Pons (tissue), 1 donor: ENCODE results near the gene PROK2.

Source experiments
- DNase-seq: peaks from one replicate; pipeline ENCODE4 v3.0.0-alpha.2; 2016; ENCODE audit warnings: low spot score

Gene PROK2

GRCh38 chr3:71786551-71786950, 1.6 kb upstream of the PROK2 start:
- DNase-seq, result no peak

- DNase-seq, result no peak
Measured at GRCh38 chr3:71786217-71786549, 1.2 kb upstream of the PROK2 start.

GRCh38 chr3:71785532-71786216, 726 bp upstream of the PROK2 start:
- no peak for DNase-seq

GRCh38 chr3:71784201-71784913, 591 bp downstream of the PROK2 start:
- DNase-seq, result no peak

GRCh38 chr3:71783152-71783551, 1.8 kb downstream of the PROK2 start:
- no peak for DNase-seq

DNA sequence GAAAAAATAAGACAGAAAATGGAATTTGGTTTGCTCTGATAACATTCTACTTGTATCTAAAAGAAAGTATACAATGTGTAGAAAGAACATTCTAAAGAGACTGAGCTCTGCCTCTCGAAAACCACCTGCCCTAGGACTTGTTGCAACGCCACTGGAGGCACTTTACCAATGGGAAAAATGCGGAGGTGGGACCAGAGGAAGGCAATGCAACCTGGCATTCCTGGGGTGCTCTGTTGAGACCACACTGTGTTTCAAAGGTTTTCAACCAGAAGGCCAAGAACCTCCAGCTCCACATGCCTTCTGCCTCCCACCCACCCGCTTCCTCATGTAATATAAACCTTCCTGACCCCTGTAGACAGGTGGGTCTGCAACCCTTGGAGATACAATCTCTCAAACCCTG, 4.5 kb downstream of the PROK2 start:
- DNase-seq, result no peak

- DNase-seq, result no peak
Measured at GRCh38 chr3:71779674-71780377, 5.1 kb downstream of the PROK2 start.

DNA sequence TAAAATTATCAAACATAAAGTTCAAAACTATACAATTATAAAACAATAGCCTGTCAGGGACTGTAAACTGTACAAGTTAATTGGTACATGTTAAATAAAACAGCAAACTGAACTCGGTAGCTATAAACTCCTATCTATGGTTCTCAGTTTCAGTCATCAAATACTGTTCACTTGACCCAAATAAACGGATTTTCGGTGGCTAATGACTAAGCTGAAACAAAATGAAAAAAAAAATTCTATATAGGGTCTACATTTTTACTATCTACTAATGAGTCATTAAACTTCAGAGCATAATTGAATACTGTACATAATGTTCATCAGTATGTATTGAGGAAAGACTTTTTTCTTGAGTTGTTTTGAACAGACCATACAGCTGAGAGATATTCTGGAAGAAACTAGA, 6.6 kb downstream of the PROK2 start:
- no peak for DNase-seq

GRCh38 chr3:71776538-71776937, 8.4 kb downstream of the PROK2 start:
- no peak for DNase-seq

DNA sequence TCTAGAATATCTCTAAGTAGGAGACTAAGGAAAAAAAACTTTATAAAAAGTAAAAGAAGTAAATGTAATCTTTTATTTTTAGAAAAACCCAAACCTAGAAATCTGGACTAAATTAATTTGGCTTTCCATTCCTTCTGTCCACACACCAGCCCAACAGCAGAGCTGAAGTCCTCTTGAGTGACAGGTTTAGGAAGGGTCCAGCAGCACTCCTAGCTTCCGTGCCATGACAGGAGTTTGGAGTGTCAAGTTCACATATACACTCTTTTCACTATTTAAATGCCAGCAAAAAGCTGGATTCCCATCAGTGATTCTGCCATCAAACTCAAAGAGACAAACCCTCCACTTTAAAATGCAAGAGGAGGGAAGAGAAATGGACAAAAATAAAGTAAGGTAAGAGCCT, 13.1 kb downstream of the PROK2 start:
- DNase-seq, result no peak

DNA sequence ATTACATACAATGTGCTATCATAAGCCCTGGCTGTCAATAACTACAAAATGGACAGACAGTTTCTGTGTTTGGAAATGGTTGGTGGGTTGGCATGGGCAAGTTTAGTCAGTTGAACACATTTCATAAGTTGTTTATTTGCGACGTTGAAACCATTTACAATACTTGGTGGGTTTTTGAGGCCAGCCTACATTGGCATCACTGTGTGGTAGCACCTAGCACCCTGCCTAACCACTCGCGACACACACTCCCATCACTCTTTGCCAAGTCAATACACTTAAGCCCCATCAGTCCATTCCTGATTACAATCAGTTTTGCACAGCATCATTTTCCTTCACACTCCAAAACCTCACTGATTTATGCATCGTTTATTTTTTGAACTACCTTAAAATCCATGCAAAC, 13.8 kb downstream of the PROK2 start:
- DNase-seq, result no peak

GRCh38 chr3:71763426-71763825, 21.5 kb downstream of the PROK2 start:
- no peak for DNase-seq

GRCh38 chr3:71760140-71760539, 24.8 kb downstream of the PROK2 start:
- no peak for DNase-seq

DNA sequence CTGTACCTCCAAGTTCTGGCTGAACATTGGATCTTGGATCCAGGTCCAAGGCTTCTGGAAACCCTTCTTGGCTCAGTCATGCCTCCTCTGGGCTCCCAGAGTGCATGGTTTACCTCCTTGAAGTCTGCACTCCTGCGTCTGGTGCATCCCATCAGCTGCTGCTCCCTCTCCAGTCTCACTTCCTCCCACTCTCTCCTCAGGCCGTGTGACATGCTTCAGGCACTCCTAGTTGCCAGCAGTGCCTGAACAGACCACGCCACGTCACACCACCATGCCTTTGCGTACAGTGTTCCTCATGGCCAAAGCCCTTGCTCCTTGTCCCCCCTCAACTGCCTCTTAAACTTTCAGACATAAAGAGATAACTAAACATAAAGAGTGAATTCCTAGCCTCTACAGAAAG, 25.5 kb downstream of the PROK2 start:
- DNase-seq, result no peak

- no peak for DNase-seq
Measured at GRCh38 chr3:71758091-71758490, 26.9 kb downstream of the PROK2 start.

GRCh38 chr3:71754610-71755253, 30.2 kb downstream of the PROK2 start:
- no peak for DNase-seq

GRCh38 chr3:71753701-71754609, 31.0 kb downstream of the PROK2 start, which contains the start of gene GPR27:
TSS of gene GPR27 (plus strand) at chr3:71753855. CDS start at chr3:71754050, 195 bp downstream.
- DNase-seq, result no peak

GRCh38 chr3:71752831-71753700, 31.9 kb downstream of the PROK2 start:
- DNase-seq, result no peak

DNA sequence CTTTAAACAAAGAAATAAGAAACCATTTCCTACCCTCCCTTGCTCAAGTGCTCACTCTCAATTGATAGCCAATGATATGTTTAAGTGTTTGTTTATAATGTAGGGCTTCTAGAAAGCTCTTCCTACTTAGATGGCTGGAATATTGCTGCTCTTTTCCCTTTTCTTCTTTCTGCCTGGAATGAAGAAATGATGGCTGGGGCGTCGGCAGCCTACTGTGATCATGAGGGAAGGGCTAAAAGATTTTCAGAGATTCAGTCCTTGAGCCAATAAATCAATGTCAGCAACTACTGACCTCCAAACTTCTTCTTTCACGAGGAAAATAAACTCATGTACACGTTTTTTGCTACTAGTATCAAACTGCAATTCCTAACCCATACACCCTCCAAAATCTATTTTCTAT, 33.3 kb downstream of the PROK2 start:
- DNase-seq, result no peak

DNA sequence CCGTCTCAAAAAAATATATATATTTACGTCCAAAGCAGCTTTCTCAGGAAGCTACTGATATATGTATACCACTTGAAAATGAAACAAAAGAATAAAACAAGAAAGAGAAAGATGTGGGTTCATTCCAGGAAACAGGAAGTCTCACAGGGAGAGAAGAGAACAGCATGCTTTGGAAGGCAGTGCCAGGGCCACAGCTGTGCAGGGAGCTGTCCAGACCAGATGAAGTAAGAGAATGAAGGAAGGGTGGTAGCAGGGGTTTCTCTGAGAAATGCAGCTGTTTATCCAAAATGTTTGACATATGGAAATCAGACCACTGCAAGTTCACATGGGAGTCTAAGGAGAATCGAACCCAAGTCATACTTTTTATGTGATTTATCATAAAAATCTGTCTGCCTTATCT, 40.2 kb downstream of the PROK2 start:
- DNase-seq, result no peak

- no peak for DNase-seq
Measured at GRCh38 chr3:71742621-71743020, 42.3 kb downstream of the PROK2 start.
